ENCODE measurements around the gene FES.

The FES gene

GRCh38 chr15:90877315-90877714 lies 7.0 kb upstream of the FES start:
- no peak for DNase-seq

GRCh38 chr15:90877996-90878395 lies 6.3 kb upstream of the FES start:
- DNase-seq = no peak

GRCh38 chr15:90878660-90879059 lies 5.6 kb upstream of the FES start:
- no peak for DNase-seq

GRCh38 chr15:90879730-90880366 lies 4.5 kb upstream of the FES start:
- DNase-seq = no peak

- DNase-seq = no peak
Measured at GRCh38 chr15:90880381-90881145, 3.7 kb upstream of the FES start.

GRCh38 chr15:90881181-90881977 lies 2.9 kb upstream of the FES start:
- no peak for DNase-seq

- no peak for DNase-seq
Measured at GRCh38 chr15:90881978-90882721, 2.2 kb upstream of the FES start.

- DNase-seq = no peak
Measured at GRCh38 chr15:90882781-90883525, 1.4 kb upstream of the FES start.

- no peak for DNase-seq
Measured at GRCh38 chr15:90883526-90883975, 753 bp upstream of the FES start.

- no peak for DNase-seq
Measured at GRCh38 chr15:90884719-90885431, 571 bp downstream of the FES start.

GRCh38 chr15:90885432-90886290 lies 1.4 kb downstream of the FES start:
- peak; percentile 77 for DNase-seq

GRCh38 chr15:90886291-90886614 lies 1.9 kb downstream of the FES start:
- no peak for DNase-seq

- DNase-seq = no peak
Measured at GRCh38 chr15:90887037-90887481, 2.8 kb downstream of the FES start.

GRCh38 chr15:90889313-90889730 lies 5.0 kb downstream of the FES start:
- peak in 1 of 2 donors; percentile 16 for DNase-seq

GRCh38 chr15:90889736-90890456 lies 5.6 kb downstream of the FES start:
- DNase-seq = no peak

GRCh38 chr15:90890839-90891238 lies 6.5 kb downstream of the FES start:
- no peak for DNase-seq

- no peak for DNase-seq
Measured at GRCh38 chr15:90891346-90891949, 7.1 kb downstream of the FES start.

- DNase-seq = no peak
Measured at GRCh38 chr15:90892023-90892422, 7.7 kb downstream of the FES start.

- no peak for DNase-seq
Measured at GRCh38 chr15:90892498-90893174, 8.3 kb downstream of the FES start.

Data from CD4-positive, alpha-beta T cell treated with Interleukin-1 beta for 1 hour (primary cell).